GM21515 (cell line): ENCODE measurements around the gene DYRK1B.

Source experiments
- ATAC-seq: cut with Tn5 transposase; IDR thresholded peaks from one replicate; pipeline ENCODE4 v1.9.1; 2021; ENCODE audit not compliant: unreplicated experiment

DYRK1B gene

DNA sequence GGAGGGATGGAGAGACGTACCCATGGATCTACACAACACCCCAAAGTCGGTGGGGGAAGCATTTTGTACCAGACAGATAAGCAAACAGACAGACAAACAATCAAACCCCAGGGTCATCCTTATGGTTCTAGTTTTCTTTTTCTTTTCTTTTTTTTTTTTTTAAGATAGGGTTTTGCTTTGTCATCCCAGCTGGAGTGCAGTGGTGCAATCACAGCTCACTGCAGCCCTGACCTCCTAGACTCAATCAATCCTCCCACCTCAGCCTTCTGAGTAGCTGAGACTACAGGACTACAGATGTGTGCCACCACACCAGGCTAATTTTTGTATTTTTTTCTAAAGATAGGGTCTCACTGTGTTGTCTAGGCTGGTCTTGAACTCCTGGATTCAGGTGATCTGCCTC is 30.2 kb upstream of the DYRK1B start:
- ATAC-seq, result no peak

- ATAC-seq, result no peak
Observed at GRCh38 chr19:39858541-39858940, 24.6 kb upstream of the DYRK1B start.

- ATAC-seq, result no peak
Observed at GRCh38 chr19:39852882-39853281, 18.9 kb upstream of the DYRK1B start.

DNA sequence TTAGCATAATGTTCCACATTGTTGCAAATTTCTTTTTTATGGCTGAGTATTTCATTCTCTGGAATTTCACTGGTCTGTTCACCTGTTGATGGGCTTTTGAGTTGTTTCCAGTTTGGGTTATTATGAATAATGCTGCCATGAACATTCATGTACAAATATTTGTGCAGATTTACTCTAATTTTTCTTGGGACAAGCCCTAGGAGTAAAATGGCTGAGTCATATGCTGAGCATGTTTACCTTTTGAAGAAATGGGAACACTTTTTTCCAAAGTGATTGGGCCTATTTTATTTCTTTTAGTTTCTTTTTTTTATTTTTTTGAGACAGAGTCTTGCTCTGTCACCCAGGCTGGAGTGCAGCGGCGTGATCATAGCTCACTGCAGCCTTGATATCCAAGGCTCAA is 16.9 kb upstream of the DYRK1B start:
- ATAC-seq, result no peak

DNA sequence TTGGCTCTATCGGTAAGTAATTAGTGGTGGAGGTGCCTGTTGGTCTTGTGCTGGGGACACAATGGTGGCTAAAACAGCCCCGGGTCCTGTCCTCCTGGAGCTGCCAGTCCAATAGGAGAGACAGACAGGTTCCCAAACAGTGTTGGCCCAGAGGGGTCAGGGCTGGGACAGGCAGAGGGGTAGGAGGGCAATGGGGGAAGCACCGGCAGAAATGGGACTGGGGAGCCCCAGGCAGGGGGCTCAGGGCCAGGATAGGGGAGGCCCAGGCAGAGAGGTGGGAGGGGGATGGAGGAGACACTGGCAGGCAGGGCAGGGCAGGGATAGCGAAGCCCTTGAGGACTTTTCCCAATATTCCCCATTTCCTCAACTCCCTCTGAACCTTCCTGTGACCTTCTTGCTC is 14.4 kb upstream of the DYRK1B start:
- ATAC-seq, result no peak

DNA sequence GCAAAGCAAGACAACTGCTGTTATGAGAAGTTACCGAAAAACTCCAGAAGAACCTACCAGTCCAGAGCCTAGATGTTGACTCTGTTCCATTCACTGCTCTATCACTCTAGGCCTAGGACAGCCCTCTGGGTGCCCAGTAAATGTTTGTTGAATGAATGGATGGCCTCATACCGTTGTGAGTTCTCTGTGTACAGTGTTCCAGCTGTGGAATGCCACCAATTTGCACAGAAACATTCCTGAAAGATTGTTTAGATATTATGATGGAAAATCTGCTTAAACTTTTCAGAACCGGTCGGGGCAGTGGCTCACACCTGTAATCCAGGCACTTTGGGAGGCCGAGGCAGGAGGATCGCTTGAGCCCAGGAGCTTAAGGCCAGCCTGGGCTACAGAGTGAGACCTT is 13.6 kb upstream of the DYRK1B start:
- no peak for ATAC-seq

DNA sequence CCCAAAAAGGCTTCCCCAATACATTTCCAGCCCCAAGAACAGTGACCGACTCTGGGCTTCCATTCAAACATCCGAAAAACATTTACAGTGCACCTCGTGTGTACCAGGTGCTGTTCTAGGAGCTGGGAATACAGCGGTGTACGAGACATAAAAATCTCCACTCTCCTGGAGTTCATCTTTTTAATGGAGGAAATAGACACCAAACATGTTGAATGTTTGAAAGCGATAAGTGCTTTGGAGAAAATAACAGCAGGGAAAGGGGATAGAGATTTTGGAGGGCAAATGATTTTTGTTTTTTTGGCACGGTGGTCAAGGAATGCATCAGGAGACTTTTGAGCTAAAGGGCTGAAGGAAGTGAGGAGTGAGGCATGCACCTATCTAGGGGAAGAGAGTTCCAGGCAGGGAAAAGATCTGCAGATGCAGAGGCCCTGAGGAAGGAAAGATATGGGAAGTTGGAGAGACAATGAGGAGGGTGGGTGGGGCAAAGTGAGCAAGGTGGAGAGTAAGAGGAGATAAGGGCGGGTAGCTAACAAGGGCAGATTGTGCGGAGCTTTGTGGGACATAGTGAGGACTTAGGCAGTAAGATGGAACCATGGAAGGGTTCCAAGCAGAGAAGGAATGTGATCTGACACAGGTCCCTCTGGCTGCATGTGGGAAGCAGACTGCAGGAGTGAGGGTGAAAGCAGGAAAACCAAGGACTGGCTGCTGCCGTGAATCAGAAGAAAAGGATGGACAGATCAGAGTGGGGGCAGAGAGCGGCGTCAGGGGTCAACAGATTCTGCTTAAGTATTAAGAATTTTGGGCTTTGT is 12.9 kb upstream of the DYRK1B start:
- no peak for ATAC-seq

DNA sequence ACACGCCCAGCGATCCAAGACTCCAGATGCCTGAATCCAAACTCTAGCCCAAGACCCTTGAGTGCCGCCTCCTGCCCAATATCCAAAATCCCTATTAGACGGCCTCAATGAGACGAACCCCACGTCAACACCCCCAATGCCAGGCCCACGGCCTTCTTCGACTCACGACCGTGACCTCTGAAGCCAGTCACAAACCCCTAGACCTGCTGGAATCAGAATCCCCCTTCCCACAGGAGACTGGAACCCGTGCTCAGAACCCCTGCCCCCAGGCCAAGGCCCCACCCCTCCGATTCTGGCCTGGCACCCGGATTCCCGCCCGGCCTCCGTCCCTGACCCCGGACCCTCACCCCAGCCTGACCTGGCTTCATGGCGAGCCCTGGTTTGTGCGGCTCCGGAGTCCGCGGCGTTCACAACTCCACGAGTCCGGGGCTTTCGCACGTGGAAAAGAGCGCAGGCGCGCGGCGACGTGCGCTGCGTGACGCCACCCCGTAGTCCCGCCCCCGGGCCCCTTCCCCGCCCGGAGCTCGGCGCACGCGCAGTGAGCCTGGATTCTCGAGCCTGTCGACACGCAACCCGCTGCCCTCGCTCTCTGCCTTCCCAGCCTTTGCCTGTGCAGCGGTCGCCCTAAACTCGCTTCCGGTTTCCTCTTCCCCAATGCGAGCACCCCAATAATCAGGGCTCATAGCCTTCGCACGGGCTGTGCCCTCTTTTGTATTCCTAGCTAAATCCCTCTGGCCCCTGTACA is 12.1 kb upstream of the DYRK1B start, which contains the start of gene FBL:
FBL (minus strand) TSS at position 447 of the 745 bp plus-strand sequence; CDS start at position 368, 79 bp downstream.
- ATAC-seq, result peak; percentile 71

GRCh38 chr19:39845584-39845932 is 11.6 kb upstream of the DYRK1B start:
- ATAC-seq, result peak; percentile 6

GRCh38 chr19:39845172-39845571 is 11.2 kb upstream of the DYRK1B start:
- no peak for ATAC-seq

GRCh38 chr19:39843919-39844793 is 10.2 kb upstream of the DYRK1B start:
- ATAC-seq, result no peak

GRCh38 chr19:39842693-39843435 is 8.9 kb upstream of the DYRK1B start:
- no peak for ATAC-seq

DNA sequence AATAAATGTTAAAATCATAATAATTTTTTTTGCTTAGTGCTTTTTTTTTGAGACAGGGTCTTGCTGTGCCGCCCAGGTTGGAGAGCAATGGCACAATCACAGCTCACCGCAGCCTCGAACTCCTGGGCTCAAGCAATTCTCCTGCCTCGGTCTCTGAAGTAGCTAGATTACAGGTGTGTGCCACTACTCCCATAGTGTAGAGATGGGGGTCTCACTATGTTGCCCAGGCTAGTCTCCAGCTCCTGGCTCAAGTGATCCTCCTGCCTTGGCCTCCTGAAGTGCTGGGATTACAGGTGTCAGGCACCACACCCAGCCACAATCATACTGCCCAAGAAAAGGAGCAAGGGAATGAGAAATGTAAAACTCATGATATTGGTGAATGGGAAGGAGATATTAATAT is 7.1 kb upstream of the DYRK1B start:
- ATAC-seq, result no peak

GRCh38 chr19:39840492-39840891 is 6.5 kb upstream of the DYRK1B start:
- ATAC-seq, result no peak

GRCh38 chr19:39839678-39840327 is 5.8 kb upstream of the DYRK1B start:
- ATAC-seq, result no peak

DNA sequence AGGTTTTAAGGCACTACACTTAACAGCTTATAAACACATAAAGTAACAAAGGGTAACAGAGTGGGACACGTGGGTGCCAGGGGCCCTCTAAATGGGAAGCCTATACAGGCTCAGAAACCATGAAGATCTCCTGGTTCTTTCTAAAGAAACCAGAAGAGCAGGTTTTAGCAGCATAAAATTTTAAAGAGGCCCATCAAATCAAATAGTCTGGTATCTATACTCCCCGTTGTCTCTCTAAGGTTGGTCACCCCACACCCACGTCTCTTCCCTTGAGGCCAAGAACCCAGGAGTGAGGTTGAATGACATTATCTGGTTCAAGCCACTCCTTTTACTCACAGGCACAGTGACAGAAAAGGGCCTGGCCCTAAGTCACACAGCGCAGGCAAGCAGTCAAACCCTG is 4.6 kb upstream of the DYRK1B start:
- no peak for ATAC-seq

GRCh38 chr19:39837978-39838377 is 4.0 kb upstream of the DYRK1B start:
- no peak for ATAC-seq

GRCh38 chr19:39834287-39834841 is 402 bp upstream of the DYRK1B start:
- no peak for ATAC-seq

DNA sequence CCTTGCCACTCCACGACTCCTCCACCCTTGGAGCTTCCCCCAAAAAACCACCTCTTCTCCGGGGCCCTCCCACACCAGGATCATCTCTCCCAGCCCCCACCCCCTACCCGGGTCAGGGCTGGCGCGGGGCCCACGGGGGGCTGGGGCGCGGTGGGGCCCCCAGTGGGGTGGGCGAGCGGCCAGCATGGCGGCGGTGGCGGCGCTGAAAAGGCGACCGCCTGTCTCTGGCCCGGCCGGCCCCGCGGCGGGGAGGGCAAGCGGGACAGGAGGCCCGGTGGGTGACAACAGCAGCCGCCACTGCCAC is 850 bp downstream of the DYRK1B start:
- no peak for ATAC-seq
